ENCODE data around the gene ZBTB39. TPM values are rescaled to one million over a fixed set of nuclear protein-coding genes. Genes with fewer than 3 reads are reported as not detected.
A peak's percentile ranks its signal among the peaks of the same experiment; 100 is the strongest.
"Not testable (repeated sequence)": the region's sequence is repeated elsewhere in the genome, so short reads cannot be mapped to it uniquely, and the experiment has no call there.

ZBTB39 gene
- total RNA-seq, 1 experiment from 2014 or later, result 5.8 TPM

DNA sequence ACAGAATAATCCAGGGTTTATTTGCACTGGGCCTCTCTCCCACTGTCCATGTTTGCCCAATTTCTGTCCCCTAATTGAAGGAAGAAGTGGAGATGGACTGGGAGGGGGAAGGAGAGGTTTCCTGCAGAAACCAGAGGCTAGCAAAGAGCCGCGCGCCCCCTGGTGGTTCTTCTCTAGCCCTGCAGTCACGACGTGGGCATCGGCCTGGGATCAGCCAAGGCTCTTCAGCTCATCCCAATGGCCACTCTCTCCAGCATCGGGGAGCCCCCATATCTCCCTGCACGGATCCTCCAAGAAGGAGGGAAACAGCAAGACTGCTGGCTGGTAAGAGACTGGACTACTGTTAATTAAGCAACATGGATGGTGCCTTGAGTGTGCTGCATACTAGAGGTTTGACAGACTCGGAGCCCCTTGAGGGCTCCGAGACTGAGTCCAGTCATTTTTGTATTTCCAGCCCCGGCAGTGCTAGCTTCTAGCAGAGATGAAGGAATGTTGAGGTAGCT lies 18.7 kb downstream of the ZBTB39 start:
- no peak for TF ChIP-seq TCF7L2 (IDR thresholded peaks at IDR 0.05; ENCODE audit: low read depth, low read length)
- TF ChIP-seq, protein P1, sequence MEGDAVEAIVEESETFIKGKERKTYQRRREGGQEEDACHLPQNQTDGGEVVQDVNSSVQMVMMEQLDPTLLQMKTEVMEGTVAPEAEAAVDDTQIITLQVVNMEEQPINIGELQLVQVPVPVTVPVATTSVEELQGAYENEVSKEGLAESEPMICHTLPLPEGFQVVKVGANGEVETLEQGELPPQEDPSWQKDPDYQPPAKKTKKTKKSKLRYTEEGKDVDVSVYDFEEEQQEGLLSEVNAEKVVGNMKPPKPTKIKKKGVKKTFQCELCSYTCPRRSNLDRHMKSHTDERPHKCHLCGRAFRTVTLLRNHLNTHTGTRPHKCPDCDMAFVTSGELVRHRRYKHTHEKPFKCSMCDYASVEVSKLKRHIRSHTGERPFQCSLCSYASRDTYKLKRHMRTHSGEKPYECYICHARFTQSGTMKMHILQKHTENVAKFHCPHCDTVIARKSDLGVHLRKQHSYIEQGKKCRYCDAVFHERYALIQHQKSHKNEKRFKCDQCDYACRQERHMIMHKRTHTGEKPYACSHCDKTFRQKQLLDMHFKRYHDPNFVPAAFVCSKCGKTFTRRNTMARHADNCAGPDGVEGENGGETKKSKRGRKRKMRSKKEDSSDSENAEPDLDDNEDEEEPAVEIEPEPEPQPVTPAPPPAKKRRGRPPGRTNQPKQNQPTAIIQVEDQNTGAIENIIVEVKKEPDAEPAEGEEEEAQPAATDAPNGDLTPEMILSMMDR (IDR thresholded peaks at IDR 0.05), result peak; percentile 97
- ChIA-PET POLR2A (no interaction called here), CTCF (interaction anchor here (0.5 to 1.1 kb wide), 5 partner anchors 147 to 229 kb away, joined by 3 to 13 read pairs (median 6); partner anchors contain the start of gene HSD17B6)
- H3K4me1 ChIP-seq (ENCODE audit: control insufficient read depth, insufficient read depth, low read length), result no peaks in the 10 kb centered on the region
- no peak overlapping the region for H3K4me3 ChIP-seq (ENCODE audit: low read depth in 2 of 2, low read length in 2 of 2)
- no peaks in the 10 kb centered on the region for H3K9me3 ChIP-seq (ENCODE audit: control insufficient read depth, insufficient read depth, low read depth, low read length)
- DNase-seq (ENCODE audit: low read depth, low spot score) (peak; percentile 39), ATAC-seq (peak; percentile 91)
- in situ Hi-C loops (cut with HindIII; ENCODE audit: low pct_unique_long_range_greater_than_20kb, low sequenced_read_pairs), result no loop called here
- intact Hi-C loops (cut with micrococcal nuclease; ENCODE audit: unreplicated experiment), result loop anchor here (2.0 to 5.0 kb wide), 2 partner anchors 145 to 229 kb away; no protein-coding TSS in a partner anchor
- BruUV-seq (replicated peaks), result no TSS peak
- no peaks in the 10 kb centered on the region; the same call in 1 of the 2 replicates for H3K27me3 ChIP-seq (ENCODE audit: control insufficient read depth, insufficient read depth, low read length)
- H3K27ac ChIP-seq (ENCODE audit: low read length), result no peak overlapping the region
- no peaks in the 10 kb centered on the region for H3K36me3 ChIP-seq (ENCODE audit: control insufficient read depth, insufficient read depth, low read length)

DNA sequence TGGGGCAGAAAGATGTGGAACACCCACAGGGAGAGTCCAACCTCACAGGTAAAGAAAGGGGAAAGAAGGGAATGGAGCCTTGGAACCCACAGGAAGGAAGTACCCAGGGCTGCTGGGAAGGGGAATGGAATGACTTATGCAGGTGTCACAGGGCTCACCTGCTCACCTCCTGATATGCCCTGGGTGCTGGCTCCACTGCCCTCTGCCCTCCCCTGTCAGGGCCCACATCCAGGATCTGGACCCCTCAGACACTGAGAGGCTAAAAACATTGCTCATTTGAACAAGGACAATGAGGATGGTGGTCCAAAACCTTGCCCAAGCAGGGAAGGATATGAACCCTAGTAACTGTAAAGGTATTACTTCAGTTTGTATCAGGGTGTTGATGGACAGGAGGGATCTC lies 19.3 kb downstream of the ZBTB39 start:
- TF ChIP-seq, protein P2, sequence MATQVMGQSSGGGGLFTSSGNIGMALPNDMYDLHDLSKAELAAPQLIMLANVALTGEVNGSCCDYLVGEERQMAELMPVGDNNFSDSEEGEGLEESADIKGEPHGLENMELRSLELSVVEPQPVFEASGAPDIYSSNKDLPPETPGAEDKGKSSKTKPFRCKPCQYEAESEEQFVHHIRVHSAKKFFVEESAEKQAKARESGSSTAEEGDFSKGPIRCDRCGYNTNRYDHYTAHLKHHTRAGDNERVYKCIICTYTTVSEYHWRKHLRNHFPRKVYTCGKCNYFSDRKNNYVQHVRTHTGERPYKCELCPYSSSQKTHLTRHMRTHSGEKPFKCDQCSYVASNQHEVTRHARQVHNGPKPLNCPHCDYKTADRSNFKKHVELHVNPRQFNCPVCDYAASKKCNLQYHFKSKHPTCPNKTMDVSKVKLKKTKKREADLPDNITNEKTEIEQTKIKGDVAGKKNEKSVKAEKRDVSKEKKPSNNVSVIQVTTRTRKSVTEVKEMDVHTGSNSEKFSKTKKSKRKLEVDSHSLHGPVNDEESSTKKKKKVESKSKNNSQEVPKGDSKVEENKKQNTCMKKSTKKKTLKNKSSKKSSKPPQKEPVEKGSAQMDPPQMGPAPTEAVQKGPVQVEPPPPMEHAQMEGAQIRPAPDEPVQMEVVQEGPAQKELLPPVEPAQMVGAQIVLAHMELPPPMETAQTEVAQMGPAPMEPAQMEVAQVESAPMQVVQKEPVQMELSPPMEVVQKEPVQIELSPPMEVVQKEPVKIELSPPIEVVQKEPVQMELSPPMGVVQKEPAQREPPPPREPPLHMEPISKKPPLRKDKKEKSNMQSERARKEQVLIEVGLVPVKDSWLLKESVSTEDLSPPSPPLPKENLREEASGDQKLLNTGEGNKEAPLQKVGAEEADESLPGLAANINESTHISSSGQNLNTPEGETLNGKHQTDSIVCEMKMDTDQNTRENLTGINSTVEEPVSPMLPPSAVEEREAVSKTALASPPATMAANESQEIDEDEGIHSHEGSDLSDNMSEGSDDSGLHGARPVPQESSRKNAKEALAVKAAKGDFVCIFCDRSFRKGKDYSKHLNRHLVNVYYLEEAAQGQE (IDR thresholded peaks at IDR 0.05; ENCODE audit: insufficient read depth in 1 of 2, low read depth in 2 of 2, low read length in 1 of 2), result no peak
- TF ChIP-seq POLR2AphosphoS5 (IDR thresholded peaks at IDR 0.05; ENCODE audit: low read depth, low read length) (no peak), SIN3A (IDR thresholded peaks at IDR 0.05; ENCODE audit: borderline replicate concordance, insufficient read depth, low read depth, low read length) (no peak), TCF7L2 (IDR thresholded peaks at IDR 0.05; ENCODE audit: low read depth, low read length) (no peak)
- TF ChIP-seq, protein P1 (IDR thresholded peaks at IDR 0.05), result no peak
- BruUV-seq (replicated peaks), result no TSS peak
- H3K27ac ChIP-seq (ENCODE audit: low read length), result no peak overlapping the region
- no peaks in the 10 kb centered on the region for H3K36me3 ChIP-seq (ENCODE audit: control insufficient read depth, insufficient read depth, low read length)
- H3K27me3 ChIP-seq (ENCODE audit: control insufficient read depth, insufficient read depth, low read length), result no peaks in the 10 kb centered on the region; the same call in 1 of the 2 replicates
- H3K9me3 ChIP-seq (ENCODE audit: control insufficient read depth, insufficient read depth, low read depth, low read length), result no peaks in the 10 kb centered on the region
- in situ Hi-C loops (cut with HindIII; ENCODE audit: low pct_unique_long_range_greater_than_20kb, low sequenced_read_pairs) (no loop called here), intact Hi-C loops (cut with micrococcal nuclease; ENCODE audit: unreplicated experiment) (loop anchor here (2.0 to 5.0 kb wide), 2 partner anchors 145 to 228 kb away; no protein-coding TSS in a partner anchor)
- DNase-seq (ENCODE audit: low read depth, low spot score), result no peak
- H3K4me1 ChIP-seq (ENCODE audit: control insufficient read depth, insufficient read depth, low read length), result no peaks in the 10 kb centered on the region
- POLR2A ChIA-PET, result no interaction called here
- CTCF ChIA-PET, result interaction anchor here (0.8 to 1.1 kb wide), 4 partner anchors 147 to 229 kb away, joined by 3 to 13 read pairs (median 6); partner anchors contain the start of gene HSD17B6
- no peak overlapping the region for H3K4me3 ChIP-seq (ENCODE audit: low read depth in 2 of 2, low read length in 2 of 2)
- ATAC-seq, result no peak

DNA sequence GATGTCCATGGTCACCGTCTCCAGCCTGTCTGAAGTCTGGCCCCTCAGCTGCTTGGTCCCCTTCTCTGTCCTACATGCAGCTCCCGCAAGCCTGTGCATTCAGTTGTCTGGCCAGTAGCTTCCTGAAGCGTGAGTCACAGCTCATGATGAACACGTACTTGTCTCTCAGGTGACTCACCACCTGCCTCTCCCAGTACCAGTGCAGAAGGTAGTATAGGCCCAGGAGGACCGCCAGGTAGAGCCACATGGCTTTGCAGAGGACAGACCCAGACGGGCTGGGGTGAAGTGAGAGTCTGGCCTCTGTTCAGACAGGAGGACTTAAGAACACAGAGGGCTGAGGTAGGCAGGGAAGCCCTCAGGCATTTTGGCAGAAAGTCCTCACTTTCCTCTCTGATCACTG lies 20.6 kb downstream of the ZBTB39 start:
- H3K27ac ChIP-seq (ENCODE audit: low read length); H3K27me3 ChIP-seq (ENCODE audit: control insufficient read depth, insufficient read depth, low read length); H3K9me3 ChIP-seq (ENCODE audit: control insufficient read depth, insufficient read depth, low read depth, low read length); H3K36me3 ChIP-seq (ENCODE audit: control insufficient read depth, insufficient read depth, low read length); in situ Hi-C loops (cut with HindIII; ENCODE audit: low pct_unique_long_range_greater_than_20kb, low sequenced_read_pairs); BruUV-seq (replicated peaks); H3K4me3 ChIP-seq (ENCODE audit: low read depth in 2 of 2, low read length in 2 of 2); POLR2A ChIA-PET; H3K4me1 ChIP-seq (ENCODE audit: control insufficient read depth, insufficient read depth, low read length): not testable (repeated sequence)
- ATAC-seq (peak; percentile 82), DNase-seq (ENCODE audit: low read depth, low spot score) (peak; percentile 13)
- intact Hi-C loops (cut with micrococcal nuclease; ENCODE audit: unreplicated experiment), result loop anchor here (2.0 to 5.0 kb wide), 2 partner anchors 143 to 227 kb away; no protein-coding TSS in a partner anchor
- CTCF ChIA-PET, result interaction anchor here (0.5 to 0.6 kb wide), 4 partner anchors 32 to 229 kb away, joined by 3 to 8 read pairs (median 5); no protein-coding TSS in a partner anchor
